HepG2 (cell line): ENCODE results near the gene PRKAR1A. TPM values are rescaled to one million over a fixed set of nuclear protein-coding genes. Genes with fewer than 3 reads are reported as not detected.

ENCODE experiments used
- ATF1 ChIP-seq: IDR thresholded peaks from 2 replicates; pipeline ENCODE4 v1.6.1; 2016; ENCODE audit warnings: mild to moderate bottlenecking, control low read depth
- CREM ChIP-seq, 2 experiments: sonication (generic) in 1 of 2; formaldehyde crosslinking in 1 of 2; IDR thresholded peaks; 2 replicates each; pipeline versions ENCODE4 v1.4.0 to v1.6.1; 2016 to 2020; ENCODE audit warnings: antibody characterized with exemption in 1 of 2, mild to moderate bottlenecking in 1 of 2, missing genetic modification reagents in 1 of 2
- DR1 ChIP-seq: sonication (generic); formaldehyde crosslinking; IDR thresholded peaks from 2 replicates; pipeline ENCODE4 v1.8.0; 2021; ENCODE audit warnings: mild to moderate bottlenecking, missing genetic modification reagents, inconsistent platforms
- ERF ChIP-seq: IDR thresholded peaks from 2 replicates; pipeline ENCODE4 v1.6.1; 2018; ENCODE audit warnings: missing biosample characterization, missing genetic modification reagents
- GATA4 ChIP-seq: sonication (generic); IDR thresholded peaks from 2 replicates; pipeline ENCODE4 v1.6.1; 2016; ENCODE audit warnings: antibody characterized with exemption, low read depth, borderline replicate concordance
- HOXA9 ChIP-seq: sonication (generic); formaldehyde crosslinking; IDR thresholded peaks from 2 replicates; pipeline ENCODE4 v1.8.1; 2022; ENCODE audit warnings: missing genetic modification reagents, mild to moderate bottlenecking, moderate library complexity, borderline replicate concordance
- MIER3 ChIP-seq: IDR thresholded peaks from 2 replicates; pipeline ENCODE4 v1.6.1; 2016; ENCODE audit warnings: missing compliant biosample characterization, borderline replicate concordance
- PCBP2 ChIP-seq: fragments of 200-400 bp; formaldehyde crosslinking; optimal IDR thresholded peaks from 2 replicates; pipeline ENCODE3; 2018; ENCODE audit warnings: low read length, low read depth; ENCODE audit not compliant: poor library complexity, severe bottlenecking
- PHF8 ChIP-seq: sonication (generic); formaldehyde crosslinking; IDR thresholded peaks from 2 replicates; pipeline ENCODE4 v1.5.0; 2020; ENCODE audit warnings: missing genetic modification reagents
- POLR2AphosphoS2 ChIP-seq: IDR thresholded peaks from 2 replicates; pipeline ENCODE4 v1.6.1; 2011; ENCODE audit warnings: low read depth, low read length, improper control_type of control experiment
- RBM22 ChIP-seq: fragments of 200-400 bp; formaldehyde crosslinking; optimal IDR thresholded peaks from 2 replicates; pipeline ENCODE3; 2017; ENCODE audit warnings: mild to moderate bottlenecking, low read length, moderate library complexity
- SIN3B ChIP-seq: fragments of 150-350 bp; IDR thresholded peaks from 2 replicates; pipeline ENCODE4 v1.6.1; 2014; ENCODE audit warnings: low read length
- SMC3 ChIP-seq: IDR thresholded peaks from 2 replicates; pipeline ENCODE4 v1.6.1; 2011; ENCODE audit warnings: low read length, improper control_type of control experiment
- ZFP1 ChIP-seq: IDR thresholded peaks from 2 replicates; pipeline ENCODE4 v1.6.1; 2016
- ZNF44 ChIP-seq: sonication (generic); formaldehyde crosslinking; IDR thresholded peaks from 2 replicates; pipeline ENCODE4 v1.5.1; 2020; ENCODE audit warnings: mild to moderate bottlenecking, missing genetic modification reagents
- ZNF546 ChIP-seq: sonication (generic); formaldehyde crosslinking; conservative IDR thresholded peaks from 2 replicates; pipeline ENCODE4 v1.8.1; 2023; ENCODE audit warnings: mild to moderate bottlenecking, missing genetic modification reagents
- ZNF598 ChIP-seq: sonication (generic); formaldehyde crosslinking; IDR thresholded peaks from 2 replicates; pipeline ENCODE4 v1.5.1; 2020; ENCODE audit warnings: mild to moderate bottlenecking, missing genetic modification reagents, borderline replicate concordance
- ZNF737 ChIP-seq: sonication (generic); formaldehyde crosslinking; IDR thresholded peaks from 2 replicates; pipeline ENCODE4 v1.5.0; 2020; ENCODE audit warnings: missing genetic modification reagents, mild to moderate bottlenecking, borderline replicate concordance
- ZNF891 ChIP-seq: sonication (generic); formaldehyde crosslinking; IDR thresholded peaks from 2 replicates; pipeline ENCODE4 v1.5.0; 2020; ENCODE audit warnings: mild to moderate bottlenecking, missing genetic modification reagents
- ZSCAN20 ChIP-seq: sonication (generic); formaldehyde crosslinking; IDR thresholded peaks from 2 replicates; pipeline ENCODE4 v1.4.0; 2020; ENCODE audit warnings: missing genetic modification reagents, mild to moderate bottlenecking, borderline replicate concordance
- polyA plus RNA-seq, 8 experiments: library from polyadenylated mRNA; depleted of rRNA in 3 of 8; stranded (reverse) in 7 of 8; unstranded in 1 of 8; fragments of >200 nt; fragmentation: Illumina TruSeq in 4 of 8; extraction: Trizol in 4 of 8; gene quantifications; 2 replicates each; pipeline versions ENCODE4 v1.2.1 to v1.2.3, GENCODE V29; 2011 to 2016; ENCODE audit warnings: low read depth in 4 of 8, missing spikeins in 1 of 8, mixed read lengths in 1 of 8; ENCODE audit not compliant: insufficient read depth in 1 of 8
- total RNA-seq, 5 experiments: library from RNA; depleted of rRNA; stranded (reverse); fragments of >200 nt; fragmentation: Illumina TruSeq; extraction: Trizol; gene quantifications; 2 replicates each; pipeline ENCODE4 v1.2.3, GENCODE V29; 2016; ENCODE audit warnings: low read depth in 1 of 5
- TF ChIP-seq, protein P1 (sequence below): sonication (generic); formaldehyde crosslinking; IDR thresholded peaks from 2 replicates; pipeline ENCODE4 v1.4.0; 2020; ENCODE audit warnings: missing genetic modification reagents
- TF ChIP-seq, protein P2 (sequence below): sonication (generic); formaldehyde crosslinking; IDR thresholded peaks from 2 replicates; pipeline ENCODE4 v1.4.0; 2020; ENCODE audit warnings: mild to moderate bottlenecking, low read depth, missing genetic modification reagents
- TF ChIP-seq, protein P3 (sequence below): IDR thresholded peaks from 2 replicates; pipeline ENCODE4 v1.6.1; 2012; ENCODE audit warnings: inconsistent platforms
- TF ChIP-seq, protein P4 (sequence below): sonication (generic); IDR thresholded peaks from 2 replicates; pipeline ENCODE4 v1.6.1; 2016; ENCODE audit warnings: low read depth, borderline replicate concordance
- TF ChIP-seq, protein P5 (sequence below): sonication (generic); formaldehyde crosslinking; conservative IDR thresholded peaks from 2 replicates; pipeline ENCODE4 v1.8.0; 2022; ENCODE audit warnings: missing genetic modification reagents

Gene PRKAR1A
- total and polyA plus RNA-seq, 2 of the 13 experiments (the other 11 are each of a cell fraction or from before 2014, with no cell fraction given), result 265 to 266 TPM

DNA sequence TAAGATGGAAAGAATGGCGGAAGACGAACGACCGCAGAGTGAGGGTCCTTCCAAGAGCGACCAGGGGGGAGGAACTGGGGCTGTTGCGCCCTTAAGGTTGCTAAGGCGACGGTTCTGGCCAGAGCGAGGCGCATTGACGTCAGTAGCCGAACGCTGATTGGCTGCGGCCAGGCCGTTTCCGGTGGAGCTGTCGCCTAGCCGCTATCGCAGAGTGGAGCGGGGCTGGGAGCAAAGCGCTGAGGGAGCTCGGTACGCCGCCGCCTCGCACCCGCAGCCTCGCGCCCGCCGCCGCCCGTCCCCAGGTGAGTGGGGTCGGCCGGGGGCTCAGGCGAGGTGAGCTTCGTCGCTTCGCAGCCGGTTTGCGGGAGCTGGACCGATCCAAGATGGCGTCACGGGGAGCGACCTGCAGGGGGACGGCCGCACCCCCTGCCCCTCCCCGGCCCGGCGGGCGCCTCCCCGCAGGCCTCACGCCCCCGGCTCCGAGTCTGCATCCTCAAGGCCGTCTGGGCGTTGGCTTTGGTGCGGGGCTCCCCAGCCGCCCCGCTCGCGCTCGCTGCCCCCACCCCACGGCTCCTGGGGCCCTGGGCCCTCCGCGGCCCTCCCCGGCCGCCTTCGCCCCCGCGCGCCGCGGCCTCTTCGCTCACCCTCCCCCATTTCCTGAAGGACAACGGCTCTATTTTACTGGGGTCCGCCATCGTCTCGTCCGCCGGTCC is at the start of gene PRKAR1A (continued):
- TF ChIP-seq, protein P1, sequence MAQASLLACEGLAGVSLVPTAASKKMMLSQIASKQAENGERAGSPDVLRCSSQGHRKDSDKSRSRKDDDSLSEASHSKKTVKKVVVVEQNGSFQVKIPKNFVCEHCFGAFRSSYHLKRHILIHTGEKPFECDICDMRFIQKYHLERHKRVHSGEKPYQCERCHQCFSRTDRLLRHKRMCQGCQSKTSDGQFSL (CRISPR knock-in tag), result no peak
- TF ChIP-seq, protein P2, sequence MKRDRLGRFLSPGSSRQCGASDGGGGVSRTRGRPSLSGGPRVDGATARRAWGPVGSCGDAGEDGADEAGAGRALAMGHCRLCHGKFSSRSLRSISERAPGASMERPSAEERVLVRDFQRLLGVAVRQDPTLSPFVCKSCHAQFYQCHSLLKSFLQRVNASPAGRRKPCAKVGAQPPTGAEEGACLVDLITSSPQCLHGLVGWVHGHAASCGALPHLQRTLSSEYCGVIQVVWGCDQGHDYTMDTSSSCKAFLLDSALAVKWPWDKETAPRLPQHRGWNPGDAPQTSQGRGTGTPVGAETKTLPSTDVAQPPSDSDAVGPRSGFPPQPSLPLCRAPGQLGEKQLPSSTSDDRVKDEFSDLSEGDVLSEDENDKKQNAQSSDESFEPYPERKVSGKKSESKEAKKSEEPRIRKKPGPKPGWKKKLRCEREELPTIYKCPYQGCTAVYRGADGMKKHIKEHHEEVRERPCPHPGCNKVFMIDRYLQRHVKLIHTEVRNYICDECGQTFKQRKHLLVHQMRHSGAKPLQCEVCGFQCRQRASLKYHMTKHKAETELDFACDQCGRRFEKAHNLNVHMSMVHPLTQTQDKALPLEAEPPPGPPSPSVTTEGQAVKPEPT (CRISPR knock-in tag), result peak; percentile 99
- TF ChIP-seq, protein P3, sequence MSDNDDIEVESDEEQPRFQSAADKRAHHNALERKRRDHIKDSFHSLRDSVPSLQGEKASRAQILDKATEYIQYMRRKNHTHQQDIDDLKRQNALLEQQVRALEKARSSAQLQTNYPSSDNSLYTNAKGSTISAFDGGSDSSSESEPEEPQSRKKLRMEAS, result no peak
- TF ChIP-seq SMC3 (no peak; the same call in 1 of the 2 replicates), ZNF44 (CRISPR knock-in tag) (no peak; the same call in 1 of the 2 replicates), ZNF598 (CRISPR knock-in tag) (peak; percentile 84; the same call in 1 of the 2 replicates), SIN3B (peak; percentile 64; the same call in 1 of the 2 replicates), DR1 (CRISPR knock-in tag) (no peak), CREM (IDR thresholded peaks at IDR 0.05) (peak; percentile 86), CREM (CRISPR knock-in tag; IDR thresholded peaks at IDR 0.05) (no peak), ZSCAN20 (CRISPR knock-in tag) (peak; percentile 70; the same call in 1 of the 2 replicates), ZNF891 (no peak), PCBP2 (no peak), ZNF737 (CRISPR knock-in tag) (no peak), MIER3 (CRISPR knock-in tag) (no peak), RBM22 (peak; percentile 93), ATF1 (CRISPR knock-in tag) (no peak), GATA4 (no peak), ERF (CRISPR knock-in tag) (peak; percentile 10; the same call in 1 of the 2 replicates), HOXA9 (no peak), PHF8 (no peak; the same call in none of the 2 replicates), POLR2AphosphoS2 (no peak), ZFP1 (CRISPR knock-in tag) (no peak), ZNF546 (CRISPR knock-in tag) (no peak; the same call in 1 of the 2 replicates)
- TF ChIP-seq, protein P4, sequence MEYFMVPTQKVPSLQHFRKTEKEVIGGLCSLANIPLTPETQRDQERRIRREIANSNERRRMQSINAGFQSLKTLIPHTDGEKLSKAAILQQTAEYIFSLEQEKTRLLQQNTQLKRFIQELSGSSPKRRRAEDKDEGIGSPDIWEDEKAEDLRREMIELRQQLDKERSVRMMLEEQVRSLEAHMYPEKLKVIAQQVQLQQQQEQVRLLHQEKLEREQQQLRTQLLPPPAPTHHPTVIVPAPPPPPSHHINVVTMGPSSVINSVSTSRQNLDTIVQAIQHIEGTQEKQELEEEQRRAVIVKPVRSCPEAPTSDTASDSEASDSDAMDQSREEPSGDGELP, result no peak
- TF ChIP-seq, protein P5, sequence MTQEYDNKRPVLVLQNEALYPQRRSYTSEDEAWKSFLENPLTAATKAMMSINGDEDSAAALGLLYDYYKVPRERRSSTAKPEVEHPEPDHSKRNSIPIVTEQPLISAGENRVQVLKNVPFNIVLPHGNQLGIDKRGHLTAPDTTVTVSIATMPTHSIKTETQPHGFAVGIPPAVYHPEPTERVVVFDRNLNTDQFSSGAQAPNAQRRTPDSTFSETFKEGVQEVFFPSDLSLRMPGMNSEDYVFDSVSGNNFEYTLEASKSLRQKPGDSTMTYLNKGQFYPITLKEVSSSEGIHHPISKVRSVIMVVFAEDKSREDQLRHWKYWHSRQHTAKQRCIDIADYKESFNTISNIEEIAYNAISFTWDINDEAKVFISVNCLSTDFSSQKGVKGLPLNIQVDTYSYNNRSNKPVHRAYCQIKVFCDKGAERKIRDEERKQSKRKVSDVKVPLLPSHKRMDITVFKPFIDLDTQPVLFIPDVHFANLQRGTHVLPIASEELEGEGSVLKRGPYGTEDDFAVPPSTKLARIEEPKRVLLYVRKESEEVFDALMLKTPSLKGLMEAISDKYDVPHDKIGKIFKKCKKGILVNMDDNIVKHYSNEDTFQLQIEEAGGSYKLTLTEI (CRISPR knock-in tag), result no peak
